ENCODE measurements around the gene CERKL.

Gene CERKL

GRCh38 chr2:181573140-181573736 lies 83.7 kb downstream of the CERKL start:
- DNase-seq, result no peak

- peak in 1 of 2 donors; percentile 12 for DNase-seq
Observed at GRCh38 chr2:181570833-181571661, 85.9 kb downstream of the CERKL start.

- DNase-seq, result no peak
Observed at GRCh38 chr2:181570059-181570458, 86.8 kb downstream of the CERKL start.

GRCh38 chr2:181566334-181567032 lies 90.4 kb downstream of the CERKL start:
- no peak for DNase-seq

GRCh38 chr2:181563101-181563692 lies 93.7 kb downstream of the CERKL start:
- no peak for DNase-seq

- DNase-seq, result no peak
Observed at GRCh38 chr2:181558371-181558770, 98.5 kb downstream of the CERKL start.

GRCh38 chr2:181554061-181554830 lies 102.7 kb downstream of the CERKL start:
- no peak for DNase-seq

GRCh38 chr2:181553244-181553643 lies 103.7 kb downstream of the CERKL start:
- no peak for DNase-seq

GRCh38 chr2:181552808-181553207 lies 104.1 kb downstream of the CERKL start:
- DNase-seq, result no peak

GRCh38 chr2:181546086-181546485 lies 110.8 kb downstream of the CERKL start:
- no peak for DNase-seq

GRCh38 chr2:181542170-181542569 lies 114.7 kb downstream of the CERKL start:
- no peak for DNase-seq

- DNase-seq, result no peak
Observed at GRCh38 chr2:181540421-181540820, 116.5 kb downstream of the CERKL start.

- no peak for DNase-seq
Observed at GRCh38 chr2:181536730-181537129, 120.2 kb downstream of the CERKL start.

- DNase-seq, result no peak
Observed at GRCh38 chr2:181528441-181528840, 128.5 kb downstream of the CERKL start.

- DNase-seq, result no peak
Observed at GRCh38 chr2:181527058-181527457, 129.8 kb downstream of the CERKL start.

GRCh38 chr2:181526014-181526413 lies 130.9 kb downstream of the CERKL start:
- DNase-seq, result no peak

GRCh38 chr2:181523756-181524155 lies 133.1 kb downstream of the CERKL start:
- DNase-seq, result no peak

- DNase-seq, result no peak
Observed at GRCh38 chr2:181520253-181520652, 136.7 kb downstream of the CERKL start.

- peak in 1 of 2 donors; percentile 19 for DNase-seq
Observed at GRCh38 chr2:181517685-181518301, 139.1 kb downstream of the CERKL start.

GRCh38 chr2:181516992-181517391 lies 139.9 kb downstream of the CERKL start:
- no peak for DNase-seq

GRCh38 chr2:181515719-181516118 lies 141.2 kb downstream of the CERKL start:
- DNase-seq, result no peak

- no peak for DNase-seq
Observed at GRCh38 chr2:181500201-181500600, 156.7 kb downstream of the CERKL start.

Measured in CD4-positive, alpha-beta T cell treated with Interleukin-4 for 1 hour (primary cell).